Liver (tissue), 9 donors: ENCODE data around the gene MMS19. TPM values are rescaled to one million over a fixed set of nuclear protein-coding genes. Genes with fewer than 3 reads are reported as not detected.

ENCODE experiments used
- DNase-seq: peaks from one replicate; pipeline ENCODE4 v3.0.0-alpha.2; 2017; ENCODE audit warnings: low spot score
- H3K27ac ChIP-seq, 2 donors: one replicate each; pipeline ENCODE4 v1.7.0; 2013; ENCODE audit warnings: inconsistent platforms in 2 of 2, low read length in 2 of 2, control low read depth in 1 of 2, low read depth in 1 of 2, mild to moderate bottlenecking in 1 of 2
- H3K27me3 ChIP-seq, 4 donors: one replicate each; pipeline versions ENCODE4 v1.6.1 to v1.7.0; 2013; ENCODE audit warnings: low read length in 3 of 4, inconsistent platforms in 1 of 4, mild to moderate bottlenecking in 1 of 4, moderate library complexity in 1 of 4; ENCODE audit not compliant: control insufficient read depth in 4 of 4, insufficient read depth in 4 of 4
- H3K36me3 ChIP-seq, 4 donors: one replicate each; pipeline versions ENCODE4 v1.6.1 to v1.7.0; 2013; ENCODE audit warnings: low read length in 3 of 4, mild to moderate bottlenecking in 3 of 4, low read depth in 1 of 4, moderate library complexity in 1 of 4; ENCODE audit not compliant: control insufficient read depth in 4 of 4, insufficient read depth in 3 of 4
- H3K4me1 ChIP-seq, 4 donors: one replicate each; pipeline versions ENCODE4 v1.6.1 to v1.7.0; 2013; ENCODE audit warnings: low read length in 3 of 4, mild to moderate bottlenecking in 3 of 4, moderate library complexity in 1 of 4; ENCODE audit not compliant: control insufficient read depth in 4 of 4, insufficient read depth in 4 of 4
- H3K4me3 ChIP-seq, 3 donors: one replicate each; pipeline versions ENCODE4 v1.6.1 to v1.7.0; 2013; ENCODE audit warnings: low read length in 3 of 3, control low read depth in 1 of 3, low read depth in 1 of 3, mild to moderate bottlenecking in 1 of 3
- H3K9ac ChIP-seq, 2 donors: one replicate each; pipeline ENCODE4 v1.7.0; 2013; ENCODE audit warnings: low read length in 2 of 2, mild to moderate bottlenecking in 2 of 2, moderate library complexity in 2 of 2, control low read depth in 1 of 2, low read depth in 1 of 2
- H3K9me3 ChIP-seq, 4 donors: one replicate each; pipeline versions ENCODE4 v1.6.1 to v1.7.0; 2013; ENCODE audit warnings: low read length in 3 of 4; ENCODE audit not compliant: control insufficient read depth in 4 of 4
- EGR1 ChIP-seq, 2 donors: IDR thresholded peaks; 2 replicates each; pipeline ENCODE4 v1.6.1; 2016 to 2018; ENCODE audit warnings: antibody characterized with exemption in 2 of 2, low read depth in 2 of 2
- FOXA2 ChIP-seq: IDR thresholded peaks from 2 replicates; pipeline ENCODE4 v1.6.1; 2016; ENCODE audit warnings: antibody characterized with exemption
- GABPA ChIP-seq, 2 donors: IDR thresholded peaks in 1 of 2; conservative IDR thresholded peaks in 1 of 2; 2 replicates each; pipeline ENCODE4 v1.6.1; 2016; ENCODE audit warnings: antibody characterized with exemption in 2 of 2, mild to moderate bottlenecking in 1 of 2, moderate library complexity in 1 of 2
- HNF4A ChIP-seq, 2 donors: conservative IDR thresholded peaks; 2 replicates each; pipeline ENCODE4 v1.6.1; 2016; ENCODE audit warnings: antibody characterized with exemption in 2 of 2, mild to moderate bottlenecking in 2 of 2
- HNF4G ChIP-seq: IDR thresholded peaks from 2 replicates; pipeline ENCODE4 v1.6.1; 2016; ENCODE audit warnings: antibody characterized with exemption
- JUND ChIP-seq, 2 donors: IDR thresholded peaks; 2 replicates each; pipeline ENCODE4 v1.6.1; 2016; ENCODE audit warnings: antibody characterized with exemption in 2 of 2
- NR2F2 ChIP-seq: IDR thresholded peaks from 2 replicates; pipeline ENCODE4 v1.6.1; 2016; ENCODE audit warnings: antibody characterized with exemption
- RAD21 ChIP-seq, 2 donors: IDR thresholded peaks; 2 replicates each; pipeline ENCODE4 v1.6.1; 2016; ENCODE audit warnings: antibody characterized with exemption in 2 of 2, mild to moderate bottlenecking in 2 of 2
- RXRA ChIP-seq, 2 donors: IDR thresholded peaks; 2 replicates each; pipeline ENCODE4 v1.6.1; 2017 to 2018; ENCODE audit warnings: antibody characterized with exemption in 2 of 2, mild to moderate bottlenecking in 1 of 2
- SP1 ChIP-seq: IDR thresholded peaks from 2 replicates; pipeline ENCODE4 v1.6.1; 2018; ENCODE audit warnings: antibody characterized with exemption, mild to moderate bottlenecking
- TAF1 ChIP-seq: conservative IDR thresholded peaks from 2 replicates; pipeline ENCODE4 v1.6.1; 2016; ENCODE audit warnings: antibody characterized with exemption, mild to moderate bottlenecking
- YY1 ChIP-seq: IDR thresholded peaks from 2 replicates; pipeline ENCODE4 v1.6.1; 2016; ENCODE audit warnings: antibody characterized with exemption, mild to moderate bottlenecking
- WGBS: extraction: QIAGEN DNeasy Blood & Tissue Kit; methylation state at CpG from one replicate; pipeline ENCODE4 v1.1.7; 2013; 5-methylcytosine and 5-hydroxymethylcytosine counted together
- polyA plus RNA-seq, 2 donors: library from polyadenylated mRNA; stranded (reverse) in 1 of 2; unstranded in 1 of 2; fragments of 200-250 nt in 1 of 2; fragments of >200 nt in 1 of 2; fragmentation: Nextera tagmentation in 1 of 2; extraction: Ambion mirVana in 1 of 2; gene quantifications; one replicate each; pipeline versions ENCODE4 v1.2.1 to v1.2.3, GENCODE V29; 2013 to 2015
- total RNA-seq, 2 donors: library from RNA; depleted of rRNA; stranded (reverse); fragments of >200 nt; gene quantifications; one replicate each; pipeline ENCODE4 v1.2.3, GENCODE V29; 2014
- TF ChIP-seq, protein P1 (sequence below): fragments of 150-350 bp; IDR thresholded peaks from 2 replicates; pipeline ENCODE4 v1.5.1; 2017; ENCODE audit warnings: improper control_type of control experiment, low read depth, low read length; ENCODE audit not compliant: missing input control
- TF ChIP-seq, protein P2 (sequence below): IDR thresholded peaks from 2 replicates; pipeline ENCODE4 v1.6.1; 2016; ENCODE audit warnings: antibody characterized with exemption
- TF ChIP-seq, protein P3 (sequence below): IDR thresholded peaks from 2 replicates; pipeline ENCODE4 v1.6.1; 2016; ENCODE audit warnings: antibody characterized with exemption, mild to moderate bottlenecking
- TF ChIP-seq, protein P4 (sequence below): IDR thresholded peaks from 2 replicates; pipeline ENCODE4 v1.6.1; 2016; ENCODE audit warnings: antibody characterized with exemption
- donor health status: healthy.
- donor health status: healthy.
- donor health status: healthy.
- donor health status: healthy.
- donor health status: healthy.

MMS19 gene
- total and polyA plus RNA-seq, 4 donors, result 15.0 to 29.1 (median 24.1) TPM

DNA sequence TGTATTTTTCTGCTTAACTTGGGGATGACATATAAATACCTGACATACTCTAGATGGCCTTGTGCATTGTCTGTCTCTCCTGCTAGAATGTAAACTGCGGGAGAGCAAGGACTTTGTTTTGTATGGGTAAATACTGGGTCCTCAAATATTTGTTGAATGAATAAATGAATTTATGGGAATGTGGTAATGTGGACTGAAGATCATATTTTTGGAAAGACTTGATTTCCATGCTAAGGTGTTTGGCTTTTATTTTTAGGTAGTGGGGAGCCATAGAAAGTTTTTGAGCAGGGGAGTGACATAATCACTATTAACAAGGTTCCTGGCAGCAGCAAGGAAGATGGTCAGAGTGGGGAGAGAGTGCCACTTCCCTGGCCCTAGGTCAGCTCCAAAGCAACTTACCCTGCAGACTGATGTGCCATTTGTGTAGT is 27.5 kb upstream of the MMS19 start:
- H3K36me3 ChIP-seq, result no peaks in the 10 kb centered on the region
- peaks cover 0 to 2% (median 0%) of the 10 kb centered on the region in 4 donors for H3K4me1 ChIP-seq
- 75% methylated on average over 1 of the region's 1 CpG for WGBS
- H3K9me3 ChIP-seq, result no peaks in the 10 kb centered on the region
- no peak overlapping the region for H3K4me3 ChIP-seq
- no peak overlapping the region for H3K27ac ChIP-seq
- DNase-seq, result no peak
- no peaks in the 10 kb centered on the region for H3K27me3 ChIP-seq
- H3K9ac ChIP-seq, result no peak overlapping the region
- TF ChIP-seq HNF4G (no peak), TAF1 (no peak), JUND (IDR thresholded peaks at IDR 0.05) (no peak), NR2F2 (no peak), RXRA (IDR thresholded peaks at IDR 0.05) (no peak), EGR1 (IDR thresholded peaks at IDR 0.05; ENCODE audit: low read depth in 2 of 2) (no peak), HNF4A (conservative IDR thresholded peaks at IDR 0.05) (no peak), FOXA2 (no peak), YY1 (no peak), GABPA (IDR thresholded peaks at IDR 0.05 in 1 of 2, conservative IDR thresholded peaks at IDR 0.05 in 1 of 2) (no peak)
- TF ChIP-seq, protein P1, sequence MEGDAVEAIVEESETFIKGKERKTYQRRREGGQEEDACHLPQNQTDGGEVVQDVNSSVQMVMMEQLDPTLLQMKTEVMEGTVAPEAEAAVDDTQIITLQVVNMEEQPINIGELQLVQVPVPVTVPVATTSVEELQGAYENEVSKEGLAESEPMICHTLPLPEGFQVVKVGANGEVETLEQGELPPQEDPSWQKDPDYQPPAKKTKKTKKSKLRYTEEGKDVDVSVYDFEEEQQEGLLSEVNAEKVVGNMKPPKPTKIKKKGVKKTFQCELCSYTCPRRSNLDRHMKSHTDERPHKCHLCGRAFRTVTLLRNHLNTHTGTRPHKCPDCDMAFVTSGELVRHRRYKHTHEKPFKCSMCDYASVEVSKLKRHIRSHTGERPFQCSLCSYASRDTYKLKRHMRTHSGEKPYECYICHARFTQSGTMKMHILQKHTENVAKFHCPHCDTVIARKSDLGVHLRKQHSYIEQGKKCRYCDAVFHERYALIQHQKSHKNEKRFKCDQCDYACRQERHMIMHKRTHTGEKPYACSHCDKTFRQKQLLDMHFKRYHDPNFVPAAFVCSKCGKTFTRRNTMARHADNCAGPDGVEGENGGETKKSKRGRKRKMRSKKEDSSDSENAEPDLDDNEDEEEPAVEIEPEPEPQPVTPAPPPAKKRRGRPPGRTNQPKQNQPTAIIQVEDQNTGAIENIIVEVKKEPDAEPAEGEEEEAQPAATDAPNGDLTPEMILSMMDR, result no peak
- TF ChIP-seq, protein P2, sequence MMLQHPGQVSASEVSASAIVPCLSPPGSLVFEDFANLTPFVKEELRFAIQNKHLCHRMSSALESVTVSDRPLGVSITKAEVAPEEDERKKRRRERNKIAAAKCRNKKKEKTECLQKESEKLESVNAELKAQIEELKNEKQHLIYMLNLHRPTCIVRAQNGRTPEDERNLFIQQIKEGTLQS, result no peak

DNA sequence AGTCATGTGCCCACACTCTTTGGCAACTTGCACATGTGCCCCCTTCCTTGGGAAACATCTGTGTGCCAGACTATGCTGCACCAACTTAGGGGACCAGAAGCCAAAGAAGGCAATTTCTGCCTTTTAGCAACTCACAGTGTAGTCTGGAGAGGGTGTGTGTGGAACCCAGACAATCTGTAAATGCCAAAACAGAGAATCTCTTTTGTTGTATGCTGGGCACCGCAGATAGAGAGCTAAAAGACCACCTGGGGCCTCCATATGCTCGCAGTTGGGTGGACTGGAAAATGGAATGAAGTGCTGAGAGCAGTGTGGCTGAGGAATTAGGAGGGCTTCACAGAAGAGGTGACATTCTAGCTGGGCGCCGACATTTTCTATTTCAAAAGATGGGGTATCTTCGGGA is 26.9 kb upstream of the MMS19 start:
- TF ChIP-seq TAF1, result no peak
- TF ChIP-seq, protein P1, result no peak
- no peak for TF ChIP-seq HNF4A (conservative IDR thresholded peaks at IDR 0.05)
- TF ChIP-seq, protein P3, sequence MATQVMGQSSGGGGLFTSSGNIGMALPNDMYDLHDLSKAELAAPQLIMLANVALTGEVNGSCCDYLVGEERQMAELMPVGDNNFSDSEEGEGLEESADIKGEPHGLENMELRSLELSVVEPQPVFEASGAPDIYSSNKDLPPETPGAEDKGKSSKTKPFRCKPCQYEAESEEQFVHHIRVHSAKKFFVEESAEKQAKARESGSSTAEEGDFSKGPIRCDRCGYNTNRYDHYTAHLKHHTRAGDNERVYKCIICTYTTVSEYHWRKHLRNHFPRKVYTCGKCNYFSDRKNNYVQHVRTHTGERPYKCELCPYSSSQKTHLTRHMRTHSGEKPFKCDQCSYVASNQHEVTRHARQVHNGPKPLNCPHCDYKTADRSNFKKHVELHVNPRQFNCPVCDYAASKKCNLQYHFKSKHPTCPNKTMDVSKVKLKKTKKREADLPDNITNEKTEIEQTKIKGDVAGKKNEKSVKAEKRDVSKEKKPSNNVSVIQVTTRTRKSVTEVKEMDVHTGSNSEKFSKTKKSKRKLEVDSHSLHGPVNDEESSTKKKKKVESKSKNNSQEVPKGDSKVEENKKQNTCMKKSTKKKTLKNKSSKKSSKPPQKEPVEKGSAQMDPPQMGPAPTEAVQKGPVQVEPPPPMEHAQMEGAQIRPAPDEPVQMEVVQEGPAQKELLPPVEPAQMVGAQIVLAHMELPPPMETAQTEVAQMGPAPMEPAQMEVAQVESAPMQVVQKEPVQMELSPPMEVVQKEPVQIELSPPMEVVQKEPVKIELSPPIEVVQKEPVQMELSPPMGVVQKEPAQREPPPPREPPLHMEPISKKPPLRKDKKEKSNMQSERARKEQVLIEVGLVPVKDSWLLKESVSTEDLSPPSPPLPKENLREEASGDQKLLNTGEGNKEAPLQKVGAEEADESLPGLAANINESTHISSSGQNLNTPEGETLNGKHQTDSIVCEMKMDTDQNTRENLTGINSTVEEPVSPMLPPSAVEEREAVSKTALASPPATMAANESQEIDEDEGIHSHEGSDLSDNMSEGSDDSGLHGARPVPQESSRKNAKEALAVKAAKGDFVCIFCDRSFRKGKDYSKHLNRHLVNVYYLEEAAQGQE, result no peak
- no peak for TF ChIP-seq GABPA (IDR thresholded peaks at IDR 0.05 in 1 of 2, conservative IDR thresholded peaks at IDR 0.05 in 1 of 2)
- no peak for TF ChIP-seq HNF4G
- TF ChIP-seq, protein P2, result no peak
- no peak for TF ChIP-seq EGR1 (IDR thresholded peaks at IDR 0.05; ENCODE audit: low read depth in 2 of 2)
- TF ChIP-seq RAD21 (IDR thresholded peaks at IDR 0.05), result no peak
- TF ChIP-seq, protein P4, sequence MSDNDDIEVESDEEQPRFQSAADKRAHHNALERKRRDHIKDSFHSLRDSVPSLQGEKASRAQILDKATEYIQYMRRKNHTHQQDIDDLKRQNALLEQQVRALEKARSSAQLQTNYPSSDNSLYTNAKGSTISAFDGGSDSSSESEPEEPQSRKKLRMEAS, result no peak
- no peak for TF ChIP-seq SP1
- no peak for TF ChIP-seq FOXA2
- Histone ChIP-seq H3K4me1 (peaks cover 0 to 2% (median 0%) of the 10 kb centered on the region in 4 donors), H3K27me3 (no peaks in the 10 kb centered on the region), H3K9ac (no peak overlapping the region), H3K9me3 (no peaks in the 10 kb centered on the region), H3K4me3 (no peak overlapping the region), H3K36me3 (no peaks in the 10 kb centered on the region), H3K27ac (no peak overlapping the region)
- 97% methylated on average over 5 of the region's 5 CpGs for WGBS
- DNase-seq, result no peak
